ENCODE results near the gene KMT5B. TPM values are rescaled to one million over a fixed set of nuclear protein-coding genes. Genes with fewer than 3 reads are reported as not detected.
A peak's percentile ranks its signal among the peaks of the same experiment; 100 is the strongest.

The KMT5B gene
- total and polyA plus RNA-seq, 2 of the 13 experiments (the other 11 are each of a cell fraction or from before 2014, with no cell fraction given): 17.6 to 23.7 TPM

- 0 out of 2 replicates have a peak, but pooled peaks have one; percentile 39 for TF ChIP-seq ZXDC (CRISPR knock-in tag; IDR thresholded peaks at IDR 0.05)
- TF ChIP-seq PITX1 (CRISPR knock-in tag; IDR thresholded peaks at IDR 0.05): peak; percentile 77
- TF ChIP-seq ZNF451 (CRISPR knock-in tag; IDR thresholded peaks at IDR 0.05): 0 out of 2 replicates have a peak, but pooled peaks have one; percentile 14
- TF ChIP-seq HMG20B (CRISPR knock-in tag; conservative IDR thresholded peaks at IDR 0.05): no peak
- TF ChIP-seq ZNF781 (CRISPR knock-in tag; IDR thresholded peaks at IDR 0.05; ENCODE audit: borderline replicate concordance, not compliant biosample characterization): no peak
- peak; percentile 54; the same call in 1 of the 2 replicates for TF ChIP-seq GFI1 (CRISPR knock-in tag; IDR thresholded peaks at IDR 0.05; ENCODE audit: borderline replicate concordance)
- no peak for TF ChIP-seq MAFG (CRISPR knock-in tag; IDR thresholded peaks at IDR 0.05)
- TF ChIP-seq ZNF773 (CRISPR knock-in tag; IDR thresholded peaks at IDR 0.05; ENCODE audit: borderline replicate concordance): no peak
- TF ChIP-seq CHD4 (IDR thresholded peaks at IDR 0.05; ENCODE audit: borderline replicate concordance, low read length): peak; percentile 90
- TF ChIP-seq ZMYM2 (CRISPR knock-in tag; IDR thresholded peaks at IDR 0.05): peak; percentile 86
- 0 out of 2 replicates have a peak, but pooled peaks have one; percentile 45 for TF ChIP-seq ZNF264 (CRISPR knock-in tag; IDR thresholded peaks at IDR 0.05)
- TF ChIP-seq DMAP1 (CRISPR knock-in tag; IDR thresholded peaks at IDR 0.05): peak; percentile 37; the same call in 1 of the 2 replicates
- peak; percentile 89 for TF ChIP-seq ZNF263 (CRISPR knock-in tag; IDR thresholded peaks at IDR 0.05)
- TF ChIP-seq ZBTB7A (CRISPR knock-in tag; IDR thresholded peaks at IDR 0.05): peak; percentile 74
- 0 out of 2 replicates have a peak, but pooled peaks have one; percentile 9 for TF ChIP-seq TFAP4 (IDR thresholded peaks at IDR 0.05; ENCODE audit: borderline replicate concordance, low read depth)
- TF ChIP-seq ETV5 (CRISPR knock-in tag; IDR thresholded peaks at IDR 0.05; ENCODE audit: borderline replicate concordance): peak; percentile 46; the same call in 1 of the 2 replicates
- peak; percentile 46; the same call in 1 of the 2 replicates for TF ChIP-seq ZNF761 (CRISPR knock-in tag; conservative IDR thresholded peaks at IDR 0.05)
- TF ChIP-seq ZNF513 (CRISPR knock-in tag; conservative IDR thresholded peaks at IDR 0.05): no peak
- 0 out of 2 replicates have a peak, but pooled peaks have one; percentile 50 for TF ChIP-seq ZNF619 (CRISPR knock-in tag; IDR thresholded peaks at IDR 0.05)
- peak; percentile 16; the same call in 1 of the 2 replicates for TF ChIP-seq ZNF770 (CRISPR knock-in tag; IDR thresholded peaks at IDR 0.05)
- no peak for TF ChIP-seq SKI (IDR thresholded peaks at IDR 0.05; ENCODE audit: partially characterized antibody)
- TF ChIP-seq FOSL1 (CRISPR knock-in tag; IDR thresholded peaks at IDR 0.05; ENCODE audit: borderline replicate concordance): no peak
Measured at GRCh38 chr11:68127714-68128681, 85.1 kb downstream of the KMT5B start (continued).

Data from HepG2 (cell line).